ENCODE results near the gene RNF181.

- TF ChIP-seq CTCF (IDR thresholded peaks at IDR 0.05 in 2 of 3, conservative IDR thresholded peaks at IDR 0.05 in 1 of 3; ENCODE audit: borderline replicate concordance in 1 of 3, insufficient read depth in 1 of 3, low read depth in 2 of 3, low read length in 2 of 3): no peak
- no peak for TF ChIP-seq ATF3 (IDR thresholded peaks at IDR 0.05)
Measured at GRCh38 chr2:85588236-85588635, 7.3 kb upstream of the RNF181 start.
